Testis (tissue), 3 donors: ENCODE data around the gene LBH. TPM values are rescaled to one million over a fixed set of nuclear protein-coding genes. Genes with fewer than 3 reads are reported as not detected.

Source experiments
- DNase-seq: peaks from one replicate; pipeline ENCODE4 v3.0.0-alpha.2; 2019
- H3K27ac ChIP-seq, 2 donors: fragments of 200-600 bp; sonication (generic); one replicate each; pipeline ENCODE4 v1.5.1; 2019
- H3K27me3 ChIP-seq: fragments of 200-600 bp; sonication (generic); one replicate; pipeline ENCODE4 v1.5.1; 2019
- H3K36me3 ChIP-seq: fragments of 200-600 bp; sonication (generic); one replicate; pipeline ENCODE4 v1.5.1; 2017; ENCODE audit warnings: low read depth; ENCODE audit errors: missing control alignments
- H3K4me1 ChIP-seq: fragments of 200-600 bp; sonication (generic); one replicate; pipeline ENCODE4 v1.5.1; 2019
- H3K4me3 ChIP-seq, 2 donors: fragments of 200-600 bp; sonication (generic); one replicate each; pipeline ENCODE4 v1.5.1; 2017 to 2019
- H3K9me3 ChIP-seq: fragments of 200-600 bp; sonication (generic); one replicate; pipeline ENCODE4 v1.5.1; 2017
- POLR2A ChIP-seq: fragments of 450-650 bp; IDR thresholded peaks from one replicate; pipeline ENCODE4 v1.6.1; 2017; ENCODE audit warnings: antibody characterized with exemption, mild to moderate bottlenecking, moderate library complexity
- WGBS, 2 donors: methylation state at CpG; one replicate each; pipeline ENCODE4 v1.1.5; 2018; 5-methylcytosine and 5-hydroxymethylcytosine counted together
- intact Hi-C: fragments of 100-400 bp; cut with DNase I; formaldehyde crosslinking; loops from one replicate; pipeline ENCODE4 v1.15.1; 2023; ENCODE audit warnings: low total_unique reads
- polyA plus RNA-seq: library from polyadenylated mRNA; stranded (reverse); fragments of 350-450 nt; fragmentation: Illumina TruSeq; extraction: RNeasy Lipid Tissue Mini Kit (QIAGEN cat#74804); gene quantifications from one replicate; pipeline ENCODE4 v1.2.3, GENCODE V29; 2014; ENCODE audit warnings: low read depth, low replicate concordance; ENCODE audit not compliant: insufficient read depth
- total RNA-seq, 2 donors: library from RNA; depleted of rRNA; stranded (reverse); fragments of >200 nt; gene quantifications; one replicate each; pipeline ENCODE4 v1.2.3, GENCODE V29; 2016
- TF ChIP-seq, protein P1 (sequence below), 3 experiments: fragments of 450-650 bp in 2 of 3; fragments of 200-600 bp in 1 of 3; sonication (generic) in 1 of 3; IDR thresholded peaks; one replicate each; pipeline ENCODE4 v1.5.1; 2016 to 2019; ENCODE audit warnings: antibody characterized with exemption in 3 of 3, mild to moderate bottlenecking in 2 of 3, moderate library complexity in 1 of 3

The LBH gene
- total and polyA plus RNA-seq, 3 donors from 2014 or later = 23.9 to 32.1 (median 25.7) TPM

DNA sequence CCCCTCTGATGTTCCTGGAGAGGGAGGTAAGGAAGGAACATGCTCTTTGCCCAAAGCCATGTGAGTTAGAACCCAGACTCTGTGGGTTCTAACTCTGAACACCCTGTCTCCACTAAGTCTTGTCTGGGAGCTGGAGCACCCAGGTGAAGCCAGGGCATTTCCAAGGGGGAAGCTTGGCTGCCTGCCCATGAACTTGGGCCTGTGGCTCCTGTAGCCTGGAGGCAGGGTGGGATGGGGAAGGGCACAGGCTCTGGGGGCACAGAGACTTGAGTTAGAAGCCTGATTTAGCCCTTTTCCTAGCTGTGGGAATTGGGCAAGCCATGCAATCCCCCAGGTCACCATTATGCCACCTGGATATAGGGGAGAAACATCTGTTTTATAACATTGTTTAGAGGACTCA, 65.2 kb downstream of the LBH start:
- Histone ChIP-seq H3K4me1 (no peaks in the 10 kb centered on the region), H3K36me3 (no peaks in the 10 kb centered on the region), H3K4me3 (no peak overlapping the region), H3K9me3 (no peaks in the 10 kb centered on the region), H3K27ac (no peak overlapping the region), H3K27me3 (no peaks in the 10 kb centered on the region)
- DNase-seq = no peak
- TF ChIP-seq POLR2A = no peak
- TF ChIP-seq, protein P1, sequence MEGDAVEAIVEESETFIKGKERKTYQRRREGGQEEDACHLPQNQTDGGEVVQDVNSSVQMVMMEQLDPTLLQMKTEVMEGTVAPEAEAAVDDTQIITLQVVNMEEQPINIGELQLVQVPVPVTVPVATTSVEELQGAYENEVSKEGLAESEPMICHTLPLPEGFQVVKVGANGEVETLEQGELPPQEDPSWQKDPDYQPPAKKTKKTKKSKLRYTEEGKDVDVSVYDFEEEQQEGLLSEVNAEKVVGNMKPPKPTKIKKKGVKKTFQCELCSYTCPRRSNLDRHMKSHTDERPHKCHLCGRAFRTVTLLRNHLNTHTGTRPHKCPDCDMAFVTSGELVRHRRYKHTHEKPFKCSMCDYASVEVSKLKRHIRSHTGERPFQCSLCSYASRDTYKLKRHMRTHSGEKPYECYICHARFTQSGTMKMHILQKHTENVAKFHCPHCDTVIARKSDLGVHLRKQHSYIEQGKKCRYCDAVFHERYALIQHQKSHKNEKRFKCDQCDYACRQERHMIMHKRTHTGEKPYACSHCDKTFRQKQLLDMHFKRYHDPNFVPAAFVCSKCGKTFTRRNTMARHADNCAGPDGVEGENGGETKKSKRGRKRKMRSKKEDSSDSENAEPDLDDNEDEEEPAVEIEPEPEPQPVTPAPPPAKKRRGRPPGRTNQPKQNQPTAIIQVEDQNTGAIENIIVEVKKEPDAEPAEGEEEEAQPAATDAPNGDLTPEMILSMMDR (IDR thresholded peaks at IDR 0.05) = no peak
- intact Hi-C loops = no loop called here

DNA sequence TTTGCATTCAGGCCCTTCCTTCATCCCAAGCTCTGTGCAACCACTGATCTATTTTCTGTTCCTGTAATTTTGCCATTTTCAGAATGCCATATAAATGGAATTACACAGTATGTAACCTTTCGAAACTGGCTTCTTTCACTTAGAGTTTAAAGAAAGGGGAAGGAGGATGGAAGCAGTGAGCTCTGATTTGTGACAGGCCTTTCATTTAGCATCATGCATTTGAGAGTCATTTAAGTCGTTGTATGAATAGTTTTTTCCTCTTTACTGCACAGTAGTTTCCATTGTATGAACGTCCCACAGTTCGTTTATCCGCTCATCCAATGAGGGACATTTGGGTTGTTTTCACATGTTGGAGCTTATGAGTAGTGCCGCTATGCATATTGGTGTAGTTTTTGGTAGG, 67.0 kb downstream of the LBH start:
- DNase-seq = no peak
- no peaks in the 10 kb centered on the region for H3K36me3 ChIP-seq
- no peak overlapping the region for H3K4me3 ChIP-seq
- H3K27me3 ChIP-seq = no peaks in the 10 kb centered on the region
- no peak overlapping the region for H3K27ac ChIP-seq
- intact Hi-C loops = no loop called here
- TF ChIP-seq POLR2A = no peak
- TF ChIP-seq, protein P1 (IDR thresholded peaks at IDR 0.05) = no peak
- WGBS, 2 donors = 93% methylated on average over 6 of the region's 6 CpGs
- H3K9me3 ChIP-seq = no peaks in the 10 kb centered on the region
- no peaks in the 10 kb centered on the region for H3K4me1 ChIP-seq

DNA sequence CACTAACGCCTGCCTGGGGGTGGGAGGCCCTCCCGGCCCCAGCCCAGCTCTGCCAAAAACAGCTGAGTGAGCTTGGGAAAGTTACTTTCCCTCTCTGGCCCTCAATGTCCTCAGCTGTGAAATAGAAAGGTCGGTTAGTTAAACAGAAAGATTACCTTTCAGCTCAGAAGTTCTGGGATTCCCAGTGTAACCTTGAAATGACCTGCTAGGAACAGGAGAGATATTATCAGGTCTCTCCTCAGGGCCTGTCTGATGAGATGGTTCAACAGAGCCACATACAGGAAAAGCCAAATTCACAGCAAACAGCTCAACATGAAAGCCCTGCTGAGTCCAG, 68.8 kb downstream of the LBH start:
- TF ChIP-seq, protein P1 (IDR thresholded peaks at IDR 0.05) = no peak
- no peak for TF ChIP-seq POLR2A
- Histone ChIP-seq H3K4me1 (no peaks in the 10 kb centered on the region), H3K4me3 (no peak overlapping the region), H3K36me3 (no peaks in the 10 kb centered on the region), H3K27me3 (no peaks in the 10 kb centered on the region), H3K27ac (no peak overlapping the region), H3K9me3 (no peaks in the 10 kb centered on the region)
- 65 to 87% methylated on average over 3 of the region's 3 CpGs for WGBS, 2 donors
- intact Hi-C loops = no loop called here
- DNase-seq = no peak

DNA sequence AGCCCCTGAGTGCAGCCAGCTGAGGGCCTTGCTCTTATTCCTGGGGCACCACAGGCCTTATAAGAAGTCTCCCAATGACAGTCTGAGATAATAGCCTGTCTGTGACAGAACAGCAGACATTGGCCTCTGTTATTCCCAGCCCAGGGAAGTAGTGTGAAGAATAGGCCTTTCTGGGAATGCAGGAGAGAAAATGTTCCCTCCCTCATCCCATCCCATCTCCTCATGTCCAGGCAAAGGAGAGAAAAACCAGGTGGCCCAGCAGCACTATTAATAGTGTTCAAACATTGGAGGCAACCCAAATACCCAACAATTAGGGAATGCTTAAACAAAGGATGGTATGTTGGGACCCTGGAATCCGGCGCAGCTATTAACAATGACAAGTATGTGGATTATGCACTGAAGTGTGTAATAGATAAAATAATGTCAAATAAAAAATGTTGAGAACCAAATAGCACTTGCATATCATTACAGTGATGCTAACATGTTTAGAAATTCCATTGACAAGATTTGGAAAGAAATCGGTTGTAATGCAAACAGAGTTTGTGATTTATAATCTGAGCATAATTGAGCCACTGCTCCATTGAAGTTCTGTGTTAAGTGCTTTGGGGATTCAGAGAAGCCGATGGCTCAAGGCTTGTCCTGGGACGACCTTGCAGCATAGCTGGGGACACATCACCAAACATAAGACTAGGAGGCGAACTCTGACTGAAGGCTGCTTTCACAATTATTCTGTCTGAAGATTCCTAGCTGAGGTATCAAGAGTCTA, 69.3 kb downstream of the LBH start:
- no peak overlapping the region for H3K27ac ChIP-seq
- H3K9me3 ChIP-seq = no peaks in the 10 kb centered on the region
- 75 to 77% methylated on average over 6 of the region's 6 CpGs for WGBS, 2 donors
- no peaks in the 10 kb centered on the region for H3K4me1 ChIP-seq
- intact Hi-C loops = no loop called here
- no peaks in the 10 kb centered on the region for H3K27me3 ChIP-seq
- H3K36me3 ChIP-seq = no peaks in the 10 kb centered on the region
- no peak overlapping the region for H3K4me3 ChIP-seq
- TF ChIP-seq, protein P1 (IDR thresholded peaks at IDR 0.05) = no peak
- no peak for TF ChIP-seq POLR2A
- DNase-seq = no peak

DNA sequence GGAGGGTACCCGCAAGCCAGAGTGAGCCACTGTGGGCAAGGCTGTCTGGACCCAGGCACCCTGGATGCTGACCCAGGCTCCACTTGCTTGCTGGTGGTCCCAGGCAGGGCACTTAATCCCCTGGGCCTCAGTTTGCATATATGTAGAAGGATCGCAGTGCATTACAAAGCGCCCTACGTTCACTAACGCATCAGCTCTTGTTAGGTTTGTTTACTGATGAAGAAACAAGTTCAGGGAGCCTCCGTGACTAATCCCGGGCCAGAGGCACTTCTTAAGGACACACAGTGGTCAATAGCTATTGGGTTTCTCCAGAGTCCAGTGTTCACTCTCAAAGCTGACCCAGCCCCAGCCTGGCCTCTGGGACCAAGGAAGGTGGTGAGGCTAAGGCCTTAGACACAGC, 70.2 kb downstream of the LBH start:
- Histone ChIP-seq H3K27ac (no peak overlapping the region), H3K4me3 (no peak overlapping the region), H3K9me3 (no peaks in the 10 kb centered on the region), H3K36me3 (no peaks in the 10 kb centered on the region), H3K27me3 (no peaks in the 10 kb centered on the region), H3K4me1 (no peaks in the 10 kb centered on the region)
- DNase-seq = no peak
- TF ChIP-seq, protein P1 (IDR thresholded peaks at IDR 0.05) = no peak
- TF ChIP-seq POLR2A = no peak
- 99 to 100% methylated on average over 5 to 7 of the region's 7 CpGs for WGBS, 2 donors
- intact Hi-C loops = no loop called here
